ENCODE measurements around the gene MPRIP. TPM values are rescaled to one million over a fixed set of nuclear protein-coding genes. Genes with fewer than 3 reads are reported as not detected.

The MPRIP gene
- total RNA-seq, 1 experiment from 2014 or later = 338 TPM

- no peak for TF ChIP-seq CTCF (IDR thresholded peaks at IDR 0.05; ENCODE audit: unreplicated experiment)
- DNase-seq = no peak
- Mint-ChIP-seq H3K27me3 (ENCODE audit: unreplicated experiment) (no peaks in the 10 kb centered on the region), H3K27ac (ENCODE audit: unreplicated experiment) (no peak overlapping the region), H3K4me1 (ENCODE audit: low read depth, unreplicated experiment) (no peaks in the 10 kb centered on the region), H3K4me3 (ENCODE audit: low read depth, unreplicated experiment) (no peak overlapping the region), H3K9me3 (ENCODE audit: low read depth, unreplicated experiment) (no peaks in the 10 kb centered on the region), H3K36me3 (ENCODE audit: insufficient read depth, unreplicated experiment) (peaks cover 79% of the 10 kb centered on the region)
- BruUV-seq (replicated peaks) = no TSS peak
- CTCF ChIA-PET = no interaction called here
- intact Hi-C loops (cut with micrococcal nuclease; ENCODE audit: unreplicated experiment) = no loop called here
Measured at GRCh38 chr17:17149520-17150447, 107.5 kb downstream of the MPRIP start.

GRCh38 chr17:17150448-17150800, 108.2 kb downstream of the MPRIP start:
- no peak for TF ChIP-seq CTCF (IDR thresholded peaks at IDR 0.05; ENCODE audit: unreplicated experiment)
- BruUV-seq (replicated peaks) = no TSS peak
- DNase-seq = no peak
- H3K9me3 Mint-ChIP-seq (ENCODE audit: low read depth, unreplicated experiment) = no peaks in the 10 kb centered on the region
- peaks cover 79% of the 10 kb centered on the region for H3K36me3 Mint-ChIP-seq (ENCODE audit: insufficient read depth, unreplicated experiment)
- H3K27me3 Mint-ChIP-seq (ENCODE audit: unreplicated experiment) = no peaks in the 10 kb centered on the region
- no peak overlapping the region for H3K27ac Mint-ChIP-seq (ENCODE audit: unreplicated experiment)
- intact Hi-C loops (cut with micrococcal nuclease; ENCODE audit: unreplicated experiment) = no loop called here
- H3K4me3 Mint-ChIP-seq (ENCODE audit: low read depth, unreplicated experiment) = no peak overlapping the region
- H3K4me1 Mint-ChIP-seq (ENCODE audit: low read depth, unreplicated experiment) = no peaks in the 10 kb centered on the region
- CTCF ChIA-PET = no interaction called here

- no peak for TF ChIP-seq CTCF (IDR thresholded peaks at IDR 0.05; ENCODE audit: unreplicated experiment)
- DNase-seq = no peak
- Mint-ChIP-seq H3K4me3 (ENCODE audit: low read depth, unreplicated experiment) (no peak overlapping the region), H3K27me3 (ENCODE audit: unreplicated experiment) (no peaks in the 10 kb centered on the region), H3K36me3 (ENCODE audit: insufficient read depth, unreplicated experiment) (peaks cover 79% of the 10 kb centered on the region), H3K27ac (ENCODE audit: unreplicated experiment) (no peak overlapping the region), H3K4me1 (ENCODE audit: low read depth, unreplicated experiment) (no peaks in the 10 kb centered on the region), H3K9me3 (ENCODE audit: low read depth, unreplicated experiment) (no peaks in the 10 kb centered on the region)
- intact Hi-C loops (cut with micrococcal nuclease; ENCODE audit: unreplicated experiment) = no loop called here
- no TSS peak for BruUV-seq (replicated peaks)
- CTCF ChIA-PET = no interaction called here
Measured at GRCh38 chr17:17151055-17151454, 108.8 kb downstream of the MPRIP start.

GRCh38 chr17:17151541-17151940, 109.3 kb downstream of the MPRIP start:
- no peak overlapping the region for H3K4me3 Mint-ChIP-seq (ENCODE audit: low read depth, unreplicated experiment)
- no peaks in the 10 kb centered on the region for H3K9me3 Mint-ChIP-seq (ENCODE audit: low read depth, unreplicated experiment)
- H3K36me3 Mint-ChIP-seq (ENCODE audit: insufficient read depth, unreplicated experiment) = peaks cover 77% of the 10 kb centered on the region
- CTCF ChIA-PET = no interaction called here
- H3K4me1 Mint-ChIP-seq (ENCODE audit: low read depth, unreplicated experiment) = no peaks in the 10 kb centered on the region
- TF ChIP-seq CTCF (IDR thresholded peaks at IDR 0.05; ENCODE audit: unreplicated experiment) = no peak
- BruUV-seq (replicated peaks) = no TSS peak
- peak overlapping the region; percentile 56 for H3K27ac Mint-ChIP-seq (ENCODE audit: unreplicated experiment)
- DNase-seq = no peak
- no peaks in the 10 kb centered on the region for H3K27me3 Mint-ChIP-seq (ENCODE audit: unreplicated experiment)
- intact Hi-C loops (cut with micrococcal nuclease; ENCODE audit: unreplicated experiment) = no loop called here

Measured in Calu3 (cell line).